H9 (cell line): ENCODE measurements around the gene SBK1. TPM values are rescaled to one million over a fixed set of nuclear protein-coding genes. Genes with fewer than 3 reads are reported as not detected.
A peak's percentile ranks its signal among the peaks of the same experiment; 100 is the strongest.

Experiments used
- DNase-seq: peaks from one replicate; pipeline ENCODE4 v3.0.0-alpha.2; 2017
- H2AFZ ChIP-seq: one replicate; pipeline ENCODE4 v1.6.1; 2013; ENCODE audit warnings: mild to moderate bottlenecking, low read length, control low read depth, moderate library complexity
- H2AK5ac ChIP-seq: 2 replicates; pipeline ENCODE4 v1.6.1; 2013; ENCODE audit warnings: low read length, control low read depth, mixed read lengths; ENCODE audit not compliant: insufficient read length
- H2BK120ac ChIP-seq: one replicate; pipeline ENCODE4 v1.6.1; 2013; ENCODE audit warnings: low read depth, mild to moderate bottlenecking, low read length, control low read depth, inconsistent platforms; ENCODE audit not compliant: poor library complexity, severe bottlenecking
- H2BK12ac ChIP-seq: 2 replicates; pipeline ENCODE4 v1.6.1; 2013; ENCODE audit warnings: low read length, control low read depth, mixed read lengths, low read depth; ENCODE audit not compliant: insufficient read length
- H2BK15ac ChIP-seq: 2 replicates; pipeline ENCODE4 v1.6.1; 2013; ENCODE audit warnings: low read depth, low read length, control low read depth
- H2BK20ac ChIP-seq: one replicate; pipeline ENCODE4 v1.6.1; 2013; ENCODE audit warnings: low read depth, mild to moderate bottlenecking, low read length, control low read depth, inconsistent platforms; ENCODE audit not compliant: poor library complexity, severe bottlenecking
- H2BK5ac ChIP-seq: 2 replicates; pipeline ENCODE4 v1.6.1; 2013; ENCODE audit warnings: low read length, control low read depth, mixed read lengths; ENCODE audit not compliant: insufficient read length
- H3K14ac ChIP-seq: 2 replicates; pipeline ENCODE4 v1.6.1; 2013; ENCODE audit warnings: low read length, control low read depth; ENCODE audit not compliant: insufficient read depth
- H3K18ac ChIP-seq: 2 replicates; pipeline ENCODE4 v1.6.1; 2013; ENCODE audit warnings: low read depth, mild to moderate bottlenecking, mixed read lengths, low read length, control low read depth; ENCODE audit not compliant: insufficient read length
- H3K23ac ChIP-seq: 2 replicates; pipeline ENCODE4 v1.6.1; 2013; ENCODE audit warnings: low read length, control low read depth, mixed read lengths, low read depth; ENCODE audit not compliant: insufficient read length
- H3K23me2 ChIP-seq: 2 replicates; pipeline ENCODE4 v1.6.1; 2013; ENCODE audit warnings: low read depth, mild to moderate bottlenecking, mixed read lengths, low read length, control low read depth; ENCODE audit not compliant: insufficient read length, poor library complexity, severe bottlenecking
- H3K27ac ChIP-seq: 2 replicates; pipeline ENCODE4 v1.5.1; 2013; ENCODE audit warnings: low read length, control low read depth, mixed read lengths, low read depth; ENCODE audit not compliant: insufficient read length
- H3K27me3 ChIP-seq: 2 replicates; pipeline ENCODE4 v1.6.1; 2013; ENCODE audit warnings: low read length, control low read depth, inconsistent platforms; ENCODE audit not compliant: insufficient read depth
- H3K4ac ChIP-seq: 2 replicates; pipeline ENCODE4 v1.6.1; 2013; ENCODE audit warnings: low read depth, mild to moderate bottlenecking, control low read depth, inconsistent platforms, low read length, moderate library complexity
- H3K4me1 ChIP-seq: 2 replicates; pipeline ENCODE4 v1.6.1; 2013; ENCODE audit warnings: low read length, control low read depth, inconsistent platforms; ENCODE audit not compliant: insufficient read depth
- H3K4me2 ChIP-seq: 2 replicates; pipeline ENCODE4 v1.6.1; 2013; ENCODE audit warnings: low read length, control low read depth, mixed read lengths; ENCODE audit not compliant: insufficient read length, insufficient read depth
- H3K56ac ChIP-seq: 2 replicates; pipeline ENCODE4 v1.6.1; 2013; ENCODE audit warnings: low read depth, mild to moderate bottlenecking, mixed read lengths, low read length, control low read depth; ENCODE audit not compliant: insufficient read length
- H3K79me1 ChIP-seq: 2 replicates; pipeline ENCODE4 v1.6.1; 2013; ENCODE audit warnings: low read depth, mild to moderate bottlenecking, moderate library complexity, low read length, control low read depth, inconsistent platforms; ENCODE audit not compliant: insufficient read depth, poor library complexity, severe bottlenecking
- H3K79me2 ChIP-seq: 2 replicates; pipeline ENCODE4 v1.6.1; 2013; ENCODE audit warnings: low read length, control low read depth, inconsistent platforms; ENCODE audit not compliant: insufficient read depth
- H3K9ac ChIP-seq: 2 replicates; pipeline ENCODE4 v1.6.1; 2013; ENCODE audit warnings: low read length, control low read depth, mixed read lengths; ENCODE audit not compliant: insufficient read length; ENCODE audit errors: extremely low read depth
- H3K9me3 ChIP-seq: one replicate; pipeline ENCODE4 v1.6.1; 2013; ENCODE audit warnings: low read depth, low read length, inconsistent platforms; ENCODE audit not compliant: control insufficient read depth
- H3T11ph ChIP-seq: one replicate; pipeline ENCODE4 v1.6.1; 2013; ENCODE audit warnings: mild to moderate bottlenecking, low read length, control low read depth, inconsistent platforms
- H4K20me1 ChIP-seq: one replicate; pipeline ENCODE4 v1.6.1; 2013; ENCODE audit not compliant: control insufficient read depth, insufficient read length, insufficient read depth
- H4K5ac ChIP-seq: 2 replicates; pipeline ENCODE4 v1.6.1; 2013; ENCODE audit warnings: low read depth, mild to moderate bottlenecking, mixed read lengths, low read length, control low read depth; ENCODE audit not compliant: insufficient read length
- H4K8ac ChIP-seq: replicated peaks from 2 replicates; pipeline ENCODE4 v1.6.1; 2013; ENCODE audit warnings: low read length, control low read depth, mixed read lengths, low read depth; ENCODE audit not compliant: insufficient read length
- H4K91ac ChIP-seq: 2 replicates; pipeline ENCODE4 v1.6.1; 2013; ENCODE audit warnings: low read depth, mild to moderate bottlenecking, moderate library complexity, mixed read lengths, low read length, control low read depth; ENCODE audit not compliant: insufficient read length
- H3K27ac Mint-ChIP-seq, 3 experiments: 2 replicates in 2 of 3; 3 replicates in 1 of 3; pipeline ENCODE4 v1.8.0; 2020 to 2021; ENCODE audit warnings: mixed read lengths in 3 of 3, mild to moderate bottlenecking in 1 of 3, moderate library complexity in 1 of 3
- H3K27me3 Mint-ChIP-seq: 2 replicates; pipeline ENCODE4 v1.8.0; 2021; ENCODE audit warnings: low read depth, mild to moderate bottlenecking, moderate library complexity, mixed read lengths
- H3K36me3 Mint-ChIP-seq, 3 experiments: 2 replicates in 2 of 3; 3 replicates in 1 of 3; pipeline ENCODE4 v1.8.0; 2020 to 2021; ENCODE audit warnings: low read depth in 3 of 3, mixed read lengths in 3 of 3; ENCODE audit not compliant: insufficient read depth in 1 of 3
- H3K4me1 Mint-ChIP-seq, 2 experiments: 2 replicates each; pipeline ENCODE4 v1.8.0; 2020; ENCODE audit warnings: mixed read lengths in 2 of 2
- H3K4me3 Mint-ChIP-seq, 2 experiments: 2 replicates in 1 of 2; 3 replicates in 1 of 2; pipeline ENCODE4 v1.8.0; 2020 to 2021; ENCODE audit warnings: mild to moderate bottlenecking in 2 of 2, mixed read lengths in 2 of 2, moderate library complexity in 1 of 2
- H3K9me3 Mint-ChIP-seq, 2 experiments: 2 replicates in 1 of 2; 3 replicates in 1 of 2; pipeline ENCODE4 v1.8.0; 2020; ENCODE audit warnings: mild to moderate bottlenecking in 2 of 2, mixed read lengths in 2 of 2, moderate library complexity in 1 of 2
- WGBS: extraction: QIAGEN DNeasy Blood & Tissue Kit; methylation state at CpG from one replicate; pipeline ENCODE4 v1.1.7; 2013; ENCODE audit warnings: missing lambda C conversion rate, low lambda C conversion rate, mixed read lengths; ENCODE audit not compliant: insufficient read length; ENCODE audit errors: extremely low coverage; 5-methylcytosine and 5-hydroxymethylcytosine counted together
- total RNA-seq: library from RNA; stranded (reverse); gene quantifications from 2 replicates; pipeline ENCODE4 v1.2.1, GENCODE V29; 2021
- TF ChIP-seq, protein P1 (sequence below): fragments of 200-600 bp; sonication (generic); conservative IDR thresholded peaks from 3 replicates; pipeline ENCODE4 v1.8.0; 2021; ENCODE audit warnings: antibody characterized with exemption, mild to moderate bottlenecking

SBK1 gene
- total RNA-seq, 1 experiment from 2014 or later = 65.5 TPM

DNA sequence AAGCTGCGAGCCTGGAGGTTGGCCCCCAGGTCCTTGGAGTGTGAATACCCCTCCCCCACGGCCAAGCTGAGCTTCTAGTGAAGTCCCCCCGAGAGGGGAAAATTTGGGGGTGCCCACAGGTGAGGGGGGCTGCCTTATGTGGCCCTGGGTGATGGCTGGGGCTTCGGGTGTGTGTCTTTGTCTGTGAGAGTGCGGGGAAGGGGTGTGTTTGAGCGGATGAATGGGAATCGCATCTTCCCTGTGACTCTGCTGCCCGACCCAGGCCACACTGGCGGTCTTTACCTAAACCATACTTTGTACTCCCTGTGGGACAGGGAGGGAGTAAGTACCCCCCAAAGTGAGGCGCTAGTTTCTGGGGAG, 1.3 kb downstream of the SBK1 start:
- peaks cover 9% of the 10 kb centered on the region; the same call in 1 of the 2 replicates for H3K4me1 ChIP-seq
- no peak overlapping the region for H4K8ac ChIP-seq
- no CpG with 5 or more reads among the region's 10 CpGs for WGBS
- DNase-seq = no peak
- H2AK5ac ChIP-seq = no peak overlapping the region
- H3K79me1 ChIP-seq = peaks cover 15% of the 10 kb centered on the region
- peaks cover 24% of the 10 kb centered on the region; the same call in 1 of the 2 replicates for H3K79me2 ChIP-seq
- H3K4me2 ChIP-seq = peak overlapping the region; percentile 72
- no peak overlapping the region for H4K5ac ChIP-seq
- no peak overlapping the region for H2BK15ac ChIP-seq
- H3K56ac ChIP-seq = no peak overlapping the region
- Mint-ChIP-seq H3K27me3 (no peaks in the 10 kb centered on the region; the same call in 1 of the 2 replicates), H3K4me1 (peaks cover 51 to 53% of the 10 kb centered on the region in 2 experiments), H3K9me3 (no peaks in the 10 kb centered on the region), H3K36me3 (peaks cover 15 to 36% (median 25%) of the 10 kb centered on the region in 3 experiments; a peak in 6 of 7 replicates), H3K27ac (peak overlapping the region; percentile 84 to 97 (median 92); a peak in 5 of 7 replicates), H3K4me3 (peak overlapping the region; percentile 94 to 98)
- H3K9ac ChIP-seq = peak overlapping the region; percentile 60
- no peak overlapping the region for H4K91ac ChIP-seq
- H3T11ph ChIP-seq = no peak overlapping the region
- no peak overlapping the region for H3K23ac ChIP-seq
- H2AFZ ChIP-seq = no peak overlapping the region
- no peak overlapping the region for H3K27ac ChIP-seq
- peak overlapping the region; percentile 43 for H3K18ac ChIP-seq
- H2BK120ac ChIP-seq = no peak overlapping the region
- no peak overlapping the region for H3K4ac ChIP-seq
- no peaks in the 10 kb centered on the region for H3K9me3 ChIP-seq
- no peaks in the 10 kb centered on the region for H4K20me1 ChIP-seq
- H3K14ac ChIP-seq = peak overlapping the region; percentile 80
- no peak overlapping the region for H2BK5ac ChIP-seq
- no peak overlapping the region for H2BK20ac ChIP-seq
- no peak overlapping the region for H2BK12ac ChIP-seq
- TF ChIP-seq, protein P1, sequence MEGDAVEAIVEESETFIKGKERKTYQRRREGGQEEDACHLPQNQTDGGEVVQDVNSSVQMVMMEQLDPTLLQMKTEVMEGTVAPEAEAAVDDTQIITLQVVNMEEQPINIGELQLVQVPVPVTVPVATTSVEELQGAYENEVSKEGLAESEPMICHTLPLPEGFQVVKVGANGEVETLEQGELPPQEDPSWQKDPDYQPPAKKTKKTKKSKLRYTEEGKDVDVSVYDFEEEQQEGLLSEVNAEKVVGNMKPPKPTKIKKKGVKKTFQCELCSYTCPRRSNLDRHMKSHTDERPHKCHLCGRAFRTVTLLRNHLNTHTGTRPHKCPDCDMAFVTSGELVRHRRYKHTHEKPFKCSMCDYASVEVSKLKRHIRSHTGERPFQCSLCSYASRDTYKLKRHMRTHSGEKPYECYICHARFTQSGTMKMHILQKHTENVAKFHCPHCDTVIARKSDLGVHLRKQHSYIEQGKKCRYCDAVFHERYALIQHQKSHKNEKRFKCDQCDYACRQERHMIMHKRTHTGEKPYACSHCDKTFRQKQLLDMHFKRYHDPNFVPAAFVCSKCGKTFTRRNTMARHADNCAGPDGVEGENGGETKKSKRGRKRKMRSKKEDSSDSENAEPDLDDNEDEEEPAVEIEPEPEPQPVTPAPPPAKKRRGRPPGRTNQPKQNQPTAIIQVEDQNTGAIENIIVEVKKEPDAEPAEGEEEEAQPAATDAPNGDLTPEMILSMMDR = no peak
- H3K23me2 ChIP-seq = peaks cover 16% of the 10 kb centered on the region
- no peaks in the 10 kb centered on the region for H3K27me3 ChIP-seq
